Measurements from ENCODE around the gene GLI2.

GLI2 gene

GRCh38 chr2:120766470-120767351 lies 31.0 kb downstream of the GLI2 start:
- DNase-seq (ENCODE audit: low read depth, low spot score): no peak
- no peak overlapping the region for H3K4me3 ChIP-seq (ENCODE audit: low read depth, low read length)
- TF ChIP-seq, protein P1, sequence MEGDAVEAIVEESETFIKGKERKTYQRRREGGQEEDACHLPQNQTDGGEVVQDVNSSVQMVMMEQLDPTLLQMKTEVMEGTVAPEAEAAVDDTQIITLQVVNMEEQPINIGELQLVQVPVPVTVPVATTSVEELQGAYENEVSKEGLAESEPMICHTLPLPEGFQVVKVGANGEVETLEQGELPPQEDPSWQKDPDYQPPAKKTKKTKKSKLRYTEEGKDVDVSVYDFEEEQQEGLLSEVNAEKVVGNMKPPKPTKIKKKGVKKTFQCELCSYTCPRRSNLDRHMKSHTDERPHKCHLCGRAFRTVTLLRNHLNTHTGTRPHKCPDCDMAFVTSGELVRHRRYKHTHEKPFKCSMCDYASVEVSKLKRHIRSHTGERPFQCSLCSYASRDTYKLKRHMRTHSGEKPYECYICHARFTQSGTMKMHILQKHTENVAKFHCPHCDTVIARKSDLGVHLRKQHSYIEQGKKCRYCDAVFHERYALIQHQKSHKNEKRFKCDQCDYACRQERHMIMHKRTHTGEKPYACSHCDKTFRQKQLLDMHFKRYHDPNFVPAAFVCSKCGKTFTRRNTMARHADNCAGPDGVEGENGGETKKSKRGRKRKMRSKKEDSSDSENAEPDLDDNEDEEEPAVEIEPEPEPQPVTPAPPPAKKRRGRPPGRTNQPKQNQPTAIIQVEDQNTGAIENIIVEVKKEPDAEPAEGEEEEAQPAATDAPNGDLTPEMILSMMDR (IDR thresholded peaks at IDR 0.05; ENCODE audit: low read depth, low read length): no peak
- in situ Hi-C loops (cut with HindIII; ENCODE audit: low sequenced_read_pairs): no loop called here

GRCh38 chr2:120767486-120768005 lies 31.9 kb downstream of the GLI2 start:
- no peak overlapping the region for H3K4me3 ChIP-seq (ENCODE audit: low read depth, low read length)
- TF ChIP-seq, protein P1 (IDR thresholded peaks at IDR 0.05; ENCODE audit: low read depth, low read length): no peak
- no peak for DNase-seq (ENCODE audit: low read depth, low spot score)
- in situ Hi-C loops (cut with HindIII; ENCODE audit: low sequenced_read_pairs): no loop called here

GRCh38 chr2:120768112-120769048 lies 32.7 kb downstream of the GLI2 start:
- TF ChIP-seq, protein P1 (IDR thresholded peaks at IDR 0.05; ENCODE audit: low read depth, low read length): no peak
- H3K4me3 ChIP-seq (ENCODE audit: low read depth, low read length): no peak overlapping the region
- in situ Hi-C loops (cut with HindIII; ENCODE audit: low sequenced_read_pairs): no loop called here
- DNase-seq (ENCODE audit: low read depth, low spot score): no peak

GRCh38 chr2:120769076-120769786 lies 33.6 kb downstream of the GLI2 start:
- H3K4me3 ChIP-seq (ENCODE audit: low read depth, low read length): no peak overlapping the region
- TF ChIP-seq, protein P1 (IDR thresholded peaks at IDR 0.05; ENCODE audit: low read depth, low read length): no peak
- no peak for DNase-seq (ENCODE audit: low read depth, low spot score)
- in situ Hi-C loops (cut with HindIII; ENCODE audit: low sequenced_read_pairs): no loop called here

DNA sequence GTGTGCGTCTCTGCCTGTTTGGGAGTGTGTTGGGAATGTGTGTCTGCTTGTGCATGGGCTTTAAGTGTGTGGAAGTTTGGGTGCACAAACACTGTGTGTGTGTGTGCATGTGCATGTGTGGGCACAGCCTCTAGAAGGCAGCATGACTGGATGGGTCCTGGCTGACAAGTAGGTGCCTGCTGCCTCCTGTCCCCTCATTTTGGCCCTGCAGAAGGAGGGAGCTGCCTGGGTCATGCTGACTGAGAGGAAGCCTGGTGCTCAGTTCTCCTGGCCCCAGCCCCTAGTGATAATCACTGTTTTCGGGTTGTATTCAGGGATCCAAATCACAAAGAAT lies 34.1 kb downstream of the GLI2 start:
- H3K4me3 ChIP-seq (ENCODE audit: low read depth, low read length): no peak overlapping the region
- in situ Hi-C loops (cut with HindIII; ENCODE audit: low sequenced_read_pairs): no loop called here
- TF ChIP-seq, protein P1 (IDR thresholded peaks at IDR 0.05; ENCODE audit: low read depth, low read length): no peak
- DNase-seq (ENCODE audit: low read depth, low spot score): no peak

DNA sequence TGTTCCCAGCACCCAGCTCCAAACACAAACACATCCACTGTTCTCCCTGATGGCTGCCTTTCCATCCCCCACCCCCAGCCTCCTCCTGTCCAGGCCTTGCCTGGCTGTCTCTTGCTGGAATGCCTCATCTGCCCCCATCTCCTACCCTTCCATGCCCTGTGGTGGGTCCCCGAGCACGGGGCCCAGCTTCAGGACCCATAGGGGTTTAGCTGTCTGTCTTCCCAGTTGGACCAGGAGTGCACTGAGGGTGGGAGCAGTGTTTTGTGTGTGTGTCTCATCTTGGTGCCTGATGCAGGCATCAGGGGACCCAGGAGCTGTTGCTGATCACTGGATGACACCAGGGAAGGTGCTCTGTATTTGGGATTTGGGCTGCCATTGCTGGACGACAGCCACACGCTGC lies 34.5 kb downstream of the GLI2 start:
- TF ChIP-seq, protein P1 (IDR thresholded peaks at IDR 0.05; ENCODE audit: low read depth, low read length): no peak
- in situ Hi-C loops (cut with HindIII; ENCODE audit: low sequenced_read_pairs): no loop called here
- no peak overlapping the region for H3K4me3 ChIP-seq (ENCODE audit: low read depth, low read length)
- DNase-seq (ENCODE audit: low read depth, low spot score): no peak
